HPDE6-E6E7 (cell line): ENCODE data around the gene PPFIBP2.

ENCODE experiments used
- DNase-seq: peaks from one replicate; pipeline ENCODE4 v3.0.0; 2011; ENCODE audit warnings: missing footprints; ENCODE audit errors: extremely low spot score

Gene PPFIBP2

DNA sequence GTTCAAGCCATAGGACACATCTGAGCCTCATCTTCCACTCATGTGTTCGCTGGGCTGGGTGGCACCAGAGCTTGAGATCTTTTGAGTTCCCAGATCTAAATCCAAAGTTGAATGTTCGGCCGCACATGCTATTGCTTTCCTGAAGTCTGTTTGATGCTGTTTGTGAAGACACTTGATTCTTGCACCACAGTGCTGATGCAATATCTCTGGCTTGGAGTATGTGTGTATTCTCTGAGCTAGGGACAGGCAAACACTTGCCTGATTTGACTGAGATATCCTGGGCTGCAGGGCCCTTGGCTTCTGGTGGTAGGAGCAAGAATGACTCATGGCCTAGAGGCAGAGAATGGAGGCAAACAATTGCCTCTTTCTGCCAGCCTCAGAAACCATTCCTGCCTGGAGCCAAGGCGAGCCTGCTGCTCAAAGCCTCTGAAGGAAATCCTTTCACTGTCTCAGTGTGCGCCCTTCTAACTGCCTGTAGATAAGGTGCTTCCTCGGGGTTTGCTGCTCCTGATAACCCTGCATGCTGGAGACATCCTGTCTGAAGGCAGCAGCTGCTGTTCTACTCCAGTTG is 86.5 kb downstream of the PPFIBP2 start:
- DNase-seq: peak; percentile 87

DNA sequence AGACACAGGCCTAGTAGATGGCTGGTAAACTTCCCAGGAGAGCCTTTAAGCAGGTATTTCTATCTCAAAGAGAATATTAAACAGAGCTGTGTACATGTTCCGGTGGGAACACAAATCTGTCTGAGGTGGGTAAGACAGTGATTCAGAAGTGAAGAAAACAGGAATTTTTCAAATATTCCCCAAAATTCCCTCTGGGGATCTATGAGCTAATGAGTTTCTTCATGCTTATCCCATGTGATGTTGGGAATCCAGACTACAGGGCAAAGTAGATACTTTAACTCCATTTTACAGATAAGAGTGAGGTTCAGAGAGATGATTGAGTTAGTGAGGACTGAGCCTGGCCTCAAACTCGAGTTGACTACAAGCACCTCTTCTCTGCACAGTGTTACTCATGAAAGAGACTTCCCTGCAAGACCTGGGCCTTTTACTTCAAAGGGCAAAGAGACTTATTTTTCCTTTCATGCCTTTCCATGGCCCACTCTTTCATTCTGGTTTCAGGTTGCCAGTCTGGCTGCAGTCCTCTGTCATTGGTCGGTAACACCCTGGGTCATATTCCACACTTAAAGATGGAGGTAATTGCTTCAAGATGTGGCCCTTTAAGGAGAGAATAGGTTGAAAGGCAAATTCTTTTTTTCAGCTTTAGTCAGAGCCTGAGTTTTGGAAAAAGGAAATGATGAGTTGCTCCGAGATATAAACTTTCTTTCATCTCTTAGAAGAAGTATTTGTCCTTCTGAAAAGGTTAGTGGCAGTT is 89.4 kb downstream of the PPFIBP2 start:
- DNase-seq: no peak

DNA sequence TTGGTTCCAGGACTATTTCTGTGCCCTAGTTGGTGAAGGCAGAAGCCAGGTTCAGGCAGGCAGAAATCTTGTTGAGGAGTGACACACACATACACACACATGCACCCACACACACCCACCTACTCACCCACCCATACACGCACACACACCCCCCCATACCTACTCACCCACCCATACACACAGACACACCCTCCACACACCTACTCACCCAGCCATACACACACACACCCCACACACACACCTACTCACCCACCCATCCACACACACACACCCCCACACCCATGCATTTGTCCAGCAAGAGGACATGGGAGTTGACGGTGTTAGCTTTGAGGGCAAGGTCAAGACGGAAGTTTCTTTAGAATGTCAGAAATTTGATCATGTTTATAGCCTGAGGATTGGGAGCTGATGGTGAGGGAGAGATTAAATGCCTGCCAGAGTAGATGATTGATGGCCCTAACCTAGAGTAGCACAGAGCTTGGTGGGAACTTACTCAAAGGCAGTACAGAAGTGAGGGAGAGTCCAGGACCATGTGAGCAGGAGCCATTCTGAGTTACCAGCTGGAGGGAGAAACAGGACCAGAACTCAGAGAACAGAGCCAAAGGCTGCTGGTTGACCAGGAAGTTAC is 90.6 kb downstream of the PPFIBP2 start:
- no peak for DNase-seq

DNA sequence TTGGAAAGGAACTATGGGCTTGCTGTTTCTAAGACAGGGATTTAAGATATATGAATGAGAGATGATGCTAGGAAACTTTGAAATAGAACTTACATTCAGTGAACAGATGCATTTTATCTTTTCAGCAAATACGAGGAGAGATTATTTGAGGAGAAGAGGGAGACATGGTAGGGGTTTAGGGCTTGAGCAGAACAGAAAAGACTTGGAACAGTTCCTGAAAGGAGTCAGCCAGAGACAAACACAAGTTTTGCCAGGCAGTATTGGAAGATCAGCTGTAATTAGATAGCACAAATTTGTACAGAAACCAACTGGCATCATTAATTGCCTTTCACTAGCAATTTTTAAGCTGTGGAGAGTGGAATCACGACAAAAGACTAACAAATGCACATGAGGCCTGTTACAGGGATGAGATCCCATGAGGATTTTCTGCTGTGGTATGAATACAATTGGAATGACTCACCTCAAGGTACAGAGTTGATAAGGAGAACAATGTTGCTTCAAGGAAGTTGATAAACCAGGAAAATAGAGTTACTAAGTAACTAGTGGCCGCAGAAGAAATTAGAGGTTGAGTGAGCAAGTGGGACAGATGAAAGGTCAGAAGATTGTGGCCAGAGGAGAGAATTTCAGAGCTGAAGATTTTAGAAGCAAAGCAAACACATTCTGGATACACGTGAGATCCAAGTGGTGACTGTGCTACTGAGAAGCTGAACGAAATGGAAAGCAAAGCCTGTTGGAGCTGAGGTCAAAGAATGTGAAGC is 91.6 kb downstream of the PPFIBP2 start:
- peak; percentile 33 for DNase-seq

DNA sequence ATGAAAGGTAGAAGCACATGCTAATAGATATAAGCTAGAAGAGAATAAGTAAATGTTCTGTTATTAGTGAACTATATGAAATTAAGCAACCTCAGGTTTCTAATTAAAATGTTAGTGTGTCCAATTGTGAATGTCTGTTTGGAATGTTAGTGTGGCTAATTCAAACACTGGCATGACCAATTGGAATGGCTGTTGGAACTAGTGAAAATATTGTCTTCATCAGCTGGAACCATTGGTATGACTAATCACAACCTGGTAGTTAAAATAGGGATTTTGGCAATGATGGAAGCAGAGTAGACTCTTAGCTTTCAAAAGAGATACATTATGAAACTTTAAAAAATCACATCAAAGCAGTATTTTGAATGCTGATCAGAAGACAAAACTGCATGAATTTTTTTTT is 92.7 kb downstream of the PPFIBP2 start:
- DNase-seq: no peak

DNA sequence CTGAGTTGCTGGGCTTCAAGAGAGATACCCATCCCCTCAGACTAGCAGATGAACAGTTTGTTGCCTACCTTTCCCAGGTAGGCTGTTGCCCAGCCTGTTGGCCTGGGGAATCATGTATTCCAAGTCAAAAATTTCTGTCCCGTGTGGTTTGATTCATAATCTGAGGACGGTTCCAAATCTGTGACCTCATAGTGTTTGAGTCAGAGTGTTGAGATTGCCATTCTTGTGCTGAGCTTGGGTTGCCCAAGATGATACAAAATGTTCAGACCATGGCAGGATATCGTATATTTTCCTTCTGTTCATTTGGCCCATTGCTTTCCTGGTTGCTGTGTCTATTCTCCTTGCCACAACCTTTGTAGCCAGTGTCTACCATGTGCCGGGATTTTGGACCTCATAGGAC is 95.2 kb downstream of the PPFIBP2 start:
- no peak for DNase-seq

DNA sequence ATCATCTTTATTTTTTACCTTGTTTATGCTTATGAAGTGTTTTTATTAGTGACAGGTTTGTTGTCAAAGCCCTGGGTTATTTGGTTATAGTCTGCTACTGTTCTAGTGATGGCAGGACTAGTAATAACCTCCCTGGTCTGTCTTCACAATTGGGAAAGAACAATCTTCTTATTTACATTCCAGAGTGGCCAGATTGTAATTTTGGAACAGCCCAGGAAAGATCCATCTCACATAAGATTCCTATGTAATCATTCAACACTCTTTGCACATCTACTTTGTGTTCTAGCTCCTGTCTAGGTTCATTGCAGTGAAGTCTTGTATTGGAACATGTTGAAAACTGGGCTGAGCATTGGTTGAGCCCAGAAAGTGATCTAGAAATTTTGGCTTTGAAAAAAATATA is 95.7 kb downstream of the PPFIBP2 start:
- no peak for DNase-seq

DNA sequence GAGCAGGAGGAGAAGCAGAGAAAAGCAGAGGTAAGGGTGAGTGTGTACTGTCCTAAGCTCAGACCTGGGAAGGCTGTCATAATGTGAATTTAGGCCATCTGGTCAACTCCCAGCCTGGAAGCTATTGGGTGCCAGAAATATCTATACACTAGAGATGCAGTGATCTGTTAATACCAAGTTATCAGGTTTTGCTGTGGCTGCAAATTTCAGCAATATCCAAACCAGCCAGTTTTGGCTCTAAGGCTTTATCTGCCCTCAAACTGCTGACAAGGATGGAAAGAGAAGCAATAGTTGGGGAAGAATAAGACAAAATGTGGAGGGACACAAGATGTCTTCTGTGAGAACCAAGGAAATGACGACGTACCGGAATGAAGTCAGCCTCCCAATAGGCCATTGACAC is 96.6 kb downstream of the PPFIBP2 start:
- DNase-seq: no peak

DNA sequence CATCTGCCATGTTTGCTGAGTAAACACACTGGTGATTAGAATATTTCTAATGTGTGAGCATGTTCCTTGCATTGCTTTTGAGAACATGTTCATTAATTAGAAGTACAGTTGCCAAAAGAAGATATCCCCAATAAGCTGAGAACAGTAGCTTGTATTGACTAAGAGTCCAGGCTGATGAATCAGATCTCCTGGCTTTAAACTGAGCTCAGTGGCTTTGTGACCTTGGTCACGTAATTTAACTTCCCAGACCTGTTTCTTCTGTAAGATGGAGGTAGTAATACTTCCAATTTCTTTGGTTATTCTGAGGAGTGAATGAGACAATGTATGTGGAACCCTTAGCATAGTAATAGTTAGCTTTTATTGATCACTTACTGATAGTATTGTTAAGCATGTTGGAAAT is 97.6 kb downstream of the PPFIBP2 start:
- DNase-seq: no peak

DNA sequence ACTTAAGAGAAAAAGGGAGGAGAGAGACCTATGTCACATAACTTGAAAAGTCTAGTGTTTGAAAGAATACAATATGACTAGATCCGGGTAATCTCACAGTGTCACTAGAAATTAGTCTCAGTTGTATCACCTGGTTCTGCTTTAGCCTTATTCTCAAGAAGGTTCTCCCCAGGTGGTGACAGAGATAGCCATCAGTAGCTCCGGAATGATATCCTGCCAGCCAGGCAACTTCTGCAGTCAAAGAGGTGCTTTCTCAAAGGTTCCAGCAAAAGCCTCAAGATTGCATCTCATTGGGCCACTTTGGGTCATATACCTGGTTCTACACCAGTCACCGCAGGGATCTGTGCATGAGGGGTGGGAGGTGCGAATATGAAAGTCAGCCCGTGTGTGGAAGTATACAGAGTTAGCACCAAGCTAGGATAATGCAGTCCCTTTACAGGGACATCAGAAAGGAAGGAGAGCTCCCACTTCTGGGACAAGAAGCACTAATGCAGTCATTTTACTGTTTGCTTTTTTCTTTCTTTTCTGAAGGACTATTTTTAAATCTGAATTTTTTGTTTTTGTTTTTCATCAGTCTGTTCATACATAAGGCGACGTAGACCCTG is 98.4 kb downstream of the PPFIBP2 start:
- DNase-seq: no peak

DNA sequence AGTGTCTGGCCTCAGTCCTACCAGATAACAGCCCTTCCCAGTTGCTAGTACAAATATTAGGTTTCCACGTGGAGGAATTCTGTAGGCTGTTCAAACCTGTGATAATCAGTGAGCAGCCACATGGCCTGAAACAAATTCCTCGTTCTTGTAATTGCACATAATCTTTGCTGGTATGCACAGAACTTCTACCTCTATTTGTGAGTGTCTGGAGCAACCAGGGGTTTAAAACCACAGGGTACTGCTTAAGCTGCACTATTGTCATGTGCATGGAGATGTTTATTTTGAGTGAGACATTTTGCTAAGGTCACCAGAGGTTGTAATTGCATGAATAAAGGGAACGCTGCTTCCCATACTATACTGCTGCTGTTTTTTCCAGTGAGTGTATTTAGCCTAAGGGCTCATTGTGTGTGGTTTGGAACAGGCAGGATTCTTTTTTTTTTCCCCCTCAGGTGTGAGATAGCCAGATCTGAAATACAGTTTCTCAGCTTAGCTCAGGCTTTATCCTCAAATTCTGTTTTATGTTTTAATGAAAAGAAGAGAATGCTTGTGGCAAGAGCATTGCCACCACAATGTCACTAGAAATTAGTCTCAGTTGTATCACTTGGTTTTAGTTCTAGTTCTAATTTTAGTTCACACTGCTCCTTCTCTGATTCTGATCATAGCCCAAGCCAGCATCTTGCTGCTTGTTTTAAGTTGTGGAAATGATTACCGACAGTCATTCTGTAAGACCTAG is 99.0 kb downstream of the PPFIBP2 start:
- DNase-seq: no peak

DNA sequence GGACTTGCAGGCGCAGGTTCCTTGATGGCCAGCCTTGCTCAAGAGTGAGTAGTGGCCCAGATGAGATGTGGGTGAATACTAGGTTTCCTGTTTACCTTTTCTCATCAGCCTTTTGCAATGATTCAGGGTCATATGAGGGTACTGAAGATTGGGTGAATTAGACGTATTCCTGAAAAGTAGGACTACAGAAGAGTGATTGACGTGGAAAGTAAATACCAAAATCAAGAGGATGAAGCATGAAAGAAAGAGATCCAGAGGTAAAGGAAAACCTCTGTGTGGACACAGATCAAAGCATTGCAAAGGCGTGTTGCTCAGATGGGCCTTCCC is 99.6 kb downstream of the PPFIBP2 start:
- DNase-seq: no peak

DNA sequence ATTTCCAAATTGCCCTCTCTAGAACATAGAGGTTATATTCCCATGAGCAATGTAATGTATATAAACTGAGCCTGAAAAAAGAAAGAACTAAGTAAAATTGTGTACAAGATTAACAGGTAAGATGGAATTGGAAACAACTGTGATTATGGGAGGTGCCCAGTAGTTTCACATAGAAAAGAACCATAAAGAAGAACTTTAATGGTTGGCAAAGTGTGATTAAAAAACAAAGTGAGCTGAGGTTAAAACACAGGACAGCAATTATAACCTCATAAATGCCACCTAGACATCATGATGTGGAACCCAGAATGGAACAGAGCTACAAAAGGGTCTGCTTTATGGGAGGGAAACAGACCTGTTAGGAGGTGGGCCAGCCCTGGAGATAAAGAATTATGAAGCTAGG is 100.9 kb downstream of the PPFIBP2 start:
- no peak for DNase-seq

DNA sequence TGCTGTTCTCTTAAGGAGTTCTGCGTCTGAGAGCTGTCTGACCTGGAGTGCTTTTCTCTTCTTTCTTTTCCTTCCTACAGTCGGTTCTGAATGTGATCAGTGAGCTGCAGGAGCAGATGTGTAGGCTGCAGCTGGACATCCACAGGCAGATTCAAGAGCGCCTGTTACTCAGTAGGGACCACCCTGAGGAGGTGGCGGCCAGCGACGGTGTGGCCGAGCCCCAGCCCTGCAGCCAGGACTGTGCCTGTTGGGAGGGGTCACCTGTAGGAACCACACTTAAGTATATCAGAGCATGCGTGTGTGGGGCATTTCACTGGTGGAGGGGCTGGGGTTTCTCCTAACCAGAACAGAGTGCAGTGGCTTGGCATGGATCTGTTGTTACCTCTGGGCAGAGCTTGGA is 103.2 kb downstream of the PPFIBP2 start:
- DNase-seq: no peak

DNA sequence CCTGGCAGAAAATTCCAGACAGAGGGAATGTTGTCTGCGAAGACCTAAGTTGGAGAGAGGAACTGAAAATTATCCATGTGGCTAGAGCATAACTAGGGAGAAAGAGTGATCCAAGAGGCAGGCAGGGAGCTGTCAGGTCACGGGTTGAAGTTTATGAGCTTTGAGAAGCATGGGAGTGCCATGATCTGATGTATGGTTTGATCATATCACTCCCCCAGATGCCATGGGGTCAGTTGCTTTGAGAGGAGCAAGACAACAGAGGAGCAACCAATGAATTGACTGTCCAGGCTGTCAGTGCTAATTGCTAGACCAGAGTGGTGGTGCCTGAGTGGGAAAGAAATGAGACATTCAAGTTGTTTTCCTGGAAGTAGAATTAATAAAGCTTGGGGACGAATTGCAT is 105.5 kb downstream of the PPFIBP2 start:
- DNase-seq: no peak

DNA sequence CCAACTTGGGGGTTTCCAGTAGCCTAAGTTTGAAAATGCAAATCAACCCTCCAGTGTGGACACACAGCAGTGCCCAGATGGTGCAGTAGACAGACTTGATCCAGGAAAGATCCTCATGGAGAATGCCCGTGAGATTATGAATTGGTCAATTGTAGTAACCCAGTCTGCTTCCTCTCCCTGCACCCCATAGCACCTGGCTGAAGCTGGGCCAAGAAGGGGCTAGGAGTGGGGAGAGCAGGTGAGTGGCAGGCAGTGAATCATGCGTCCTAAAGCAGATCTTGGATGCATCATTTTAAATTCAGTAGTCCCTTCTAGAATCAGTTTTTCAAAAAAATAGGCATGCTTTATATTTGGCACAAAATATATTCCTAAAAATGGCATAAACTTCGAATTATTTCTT is 107.3 kb downstream of the PPFIBP2 start:
- no peak for DNase-seq

DNA sequence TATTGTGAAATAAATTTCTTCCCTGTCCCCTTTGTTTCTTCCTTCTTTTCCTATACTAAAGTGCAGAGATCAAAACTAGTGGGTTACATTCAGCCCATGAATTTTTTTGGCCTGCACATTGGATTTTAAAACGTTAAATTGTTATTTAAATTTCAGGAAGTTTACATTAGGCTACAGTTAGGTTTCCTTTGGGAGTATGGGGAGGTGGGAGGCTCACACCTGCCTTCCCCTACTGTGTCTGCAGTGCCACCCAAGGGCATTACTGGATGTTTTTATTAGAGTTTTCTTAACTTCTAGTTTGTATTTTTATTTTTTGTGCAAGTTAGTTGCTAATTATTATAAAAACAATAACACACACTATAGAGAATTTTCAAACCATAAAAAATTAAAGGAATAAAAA is 107.8 kb downstream of the PPFIBP2 start:
- no peak for DNase-seq

DNA sequence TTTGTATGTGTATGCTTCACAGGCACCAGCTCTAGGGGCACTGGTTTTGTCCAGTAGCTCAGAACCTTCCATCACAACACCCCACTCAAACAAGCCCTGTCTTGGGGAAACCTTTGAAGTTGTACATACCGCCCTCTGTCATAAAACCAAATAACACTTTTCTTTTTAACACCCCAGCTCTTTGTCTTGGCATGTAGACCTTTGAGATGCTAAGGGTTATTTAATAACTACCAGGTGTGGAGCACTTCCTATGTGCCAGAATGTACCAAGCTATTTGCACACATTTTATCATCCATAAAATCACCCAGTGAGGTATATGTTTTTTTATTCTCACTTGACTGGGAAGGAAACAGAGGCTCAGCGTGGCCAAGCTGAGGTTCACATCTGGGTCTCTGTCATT is 108.9 kb downstream of the PPFIBP2 start:
- DNase-seq: no peak

DNA sequence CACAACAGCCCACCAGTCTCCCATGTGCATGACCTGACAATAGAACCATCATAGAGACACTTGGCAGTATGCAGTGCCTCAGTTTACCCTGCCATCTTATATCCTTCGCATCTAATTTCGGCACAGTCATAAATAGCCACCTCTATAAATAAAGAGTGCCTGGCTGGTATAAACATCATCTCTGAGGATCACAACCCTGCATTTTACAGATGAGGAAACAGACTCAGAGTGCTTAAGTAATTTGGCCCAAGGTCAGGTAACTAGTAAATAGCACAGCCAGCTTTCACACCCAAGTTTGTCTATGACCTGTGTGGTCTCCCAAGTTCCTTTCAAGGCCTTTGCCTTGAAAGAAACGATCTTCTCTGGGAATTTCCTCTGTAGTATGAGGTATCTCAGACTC is 114.9 kb downstream of the PPFIBP2 start:
- DNase-seq: no peak

DNA sequence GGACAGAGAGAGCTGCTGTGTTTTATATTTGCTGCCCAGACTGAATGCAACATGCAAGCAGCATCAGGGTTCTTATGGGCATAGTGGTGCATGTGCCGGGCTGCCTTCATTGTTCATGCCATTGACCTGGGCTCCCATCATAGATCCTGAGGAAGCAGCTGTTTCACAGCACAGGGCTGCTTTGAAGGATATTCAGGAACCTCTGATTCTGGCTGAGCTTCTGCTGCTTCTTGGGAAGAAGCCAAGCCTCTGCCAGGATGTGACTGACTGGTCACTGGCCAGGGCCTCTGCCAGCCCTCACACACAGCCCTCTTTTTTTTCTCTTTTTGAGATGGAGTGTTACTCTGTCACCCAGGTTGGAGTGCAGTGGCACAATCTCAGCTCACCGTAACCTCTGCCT is 116.2 kb downstream of the PPFIBP2 start:
- DNase-seq: no peak

DNA sequence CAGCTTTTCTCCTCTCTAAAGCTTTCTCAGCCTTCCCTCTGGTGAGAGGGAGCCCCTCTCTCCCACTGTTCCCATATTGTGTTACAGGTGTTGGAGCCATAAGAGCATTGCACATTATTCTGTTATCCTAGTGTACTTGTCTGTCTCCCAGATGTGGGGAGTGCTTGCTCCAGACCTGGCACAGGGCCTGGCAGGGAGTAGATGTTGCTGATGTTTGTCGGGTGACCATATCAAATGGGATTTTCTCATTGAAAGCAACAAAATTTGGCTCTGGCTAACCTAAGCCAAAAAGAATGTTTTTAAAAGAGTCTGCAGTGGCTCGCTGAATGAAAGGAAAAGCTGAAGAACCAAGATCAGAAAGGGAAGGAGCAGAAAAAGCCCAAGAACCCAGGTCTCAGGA is 118.4 kb downstream of the PPFIBP2 start:
- DNase-seq: no peak

DNA sequence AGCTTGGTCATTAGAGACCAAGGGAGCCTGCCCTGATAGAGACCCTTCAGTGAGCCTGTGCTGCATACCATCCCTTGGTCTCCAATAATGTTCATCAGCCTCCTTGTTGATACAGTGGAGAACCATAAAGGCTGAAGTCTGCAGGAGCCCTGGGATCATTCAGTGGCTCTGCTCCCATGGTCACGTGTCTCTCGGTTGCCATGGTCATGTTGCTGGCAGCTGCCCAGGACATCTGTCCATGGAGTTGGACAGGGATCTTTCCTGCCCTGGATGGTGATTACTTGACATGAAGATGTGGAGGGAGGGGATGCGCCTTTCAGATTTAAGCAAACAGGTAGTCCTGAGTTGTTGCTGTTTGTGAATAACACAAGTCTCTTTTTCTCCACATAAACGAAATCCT is 121.3 kb downstream of the PPFIBP2 start:
- DNase-seq: no peak
